ENCODE data around the gene PXMP2. TPM values are rescaled to one million over a fixed set of nuclear protein-coding genes. Genes with fewer than 3 reads are reported as not detected.

Gene PXMP2
- total and polyA plus RNA-seq, 11 donors, result 23.9 to 149 (median 39.7) TPM

DNA sequence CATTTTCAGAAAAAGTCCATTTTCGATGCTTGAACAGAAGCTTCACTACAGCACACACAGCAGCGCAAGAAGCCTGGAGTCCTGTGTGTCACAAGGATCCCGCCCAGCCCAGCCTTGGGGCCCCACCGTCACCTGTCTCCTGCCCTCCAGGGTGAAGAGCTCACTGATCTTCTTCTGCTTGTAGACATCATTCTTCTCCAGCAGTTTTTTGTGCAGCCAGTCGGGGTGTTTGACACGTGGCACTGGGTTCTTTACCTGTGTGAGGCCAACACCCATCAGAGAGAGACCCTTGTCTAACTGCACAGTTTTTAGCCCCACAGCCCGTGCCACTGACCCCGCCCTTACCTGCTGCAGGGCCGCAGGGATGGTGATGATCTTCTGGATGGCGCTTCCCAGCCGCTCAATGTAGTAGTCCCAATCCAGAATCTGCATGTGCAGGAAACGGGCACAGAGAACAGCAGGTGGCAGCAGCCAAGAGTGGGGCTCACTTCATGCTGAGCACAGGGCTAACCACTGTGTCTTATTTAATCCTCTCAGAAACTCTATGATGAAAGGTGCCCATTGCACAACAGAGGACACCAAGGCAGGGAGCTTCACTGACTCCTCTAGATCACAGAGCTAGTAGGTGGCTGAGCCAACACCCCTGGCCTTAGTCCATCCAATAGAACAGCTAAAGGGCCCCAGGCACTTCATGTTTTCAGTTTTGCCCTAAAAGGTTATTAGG lies 30.2 kb upstream of the PXMP2 start:
- DNase-seq (no peak), ATAC-seq (no peak)
- H3K27ac ChIP-seq, result no peak overlapping the region
- TF ChIP-seq, protein P1, sequence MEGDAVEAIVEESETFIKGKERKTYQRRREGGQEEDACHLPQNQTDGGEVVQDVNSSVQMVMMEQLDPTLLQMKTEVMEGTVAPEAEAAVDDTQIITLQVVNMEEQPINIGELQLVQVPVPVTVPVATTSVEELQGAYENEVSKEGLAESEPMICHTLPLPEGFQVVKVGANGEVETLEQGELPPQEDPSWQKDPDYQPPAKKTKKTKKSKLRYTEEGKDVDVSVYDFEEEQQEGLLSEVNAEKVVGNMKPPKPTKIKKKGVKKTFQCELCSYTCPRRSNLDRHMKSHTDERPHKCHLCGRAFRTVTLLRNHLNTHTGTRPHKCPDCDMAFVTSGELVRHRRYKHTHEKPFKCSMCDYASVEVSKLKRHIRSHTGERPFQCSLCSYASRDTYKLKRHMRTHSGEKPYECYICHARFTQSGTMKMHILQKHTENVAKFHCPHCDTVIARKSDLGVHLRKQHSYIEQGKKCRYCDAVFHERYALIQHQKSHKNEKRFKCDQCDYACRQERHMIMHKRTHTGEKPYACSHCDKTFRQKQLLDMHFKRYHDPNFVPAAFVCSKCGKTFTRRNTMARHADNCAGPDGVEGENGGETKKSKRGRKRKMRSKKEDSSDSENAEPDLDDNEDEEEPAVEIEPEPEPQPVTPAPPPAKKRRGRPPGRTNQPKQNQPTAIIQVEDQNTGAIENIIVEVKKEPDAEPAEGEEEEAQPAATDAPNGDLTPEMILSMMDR (IDR thresholded peaks at IDR 0.05), result no peak
- TF ChIP-seq POLR2A (IDR thresholded peaks at IDR 0.05), result no peak
- intact Hi-C loops (cut with DNase I), result no loop called here
- peaks cover 0 to 100% (median 91%) of the 10 kb centered on the region in 9 donors for H3K36me3 ChIP-seq
- no peaks in the 10 kb centered on the region for H3K4me1 ChIP-seq
- no peaks in the 10 kb centered on the region for H3K9me3 ChIP-seq
- H3K4me3 ChIP-seq, result no peak overlapping the region
- 94 to 97% (median 96%) methylated on average over 12 of the region's 12 CpGs for WGBS, 4 donors
- no peaks in the 10 kb centered on the region for H3K27me3 ChIP-seq

DNA sequence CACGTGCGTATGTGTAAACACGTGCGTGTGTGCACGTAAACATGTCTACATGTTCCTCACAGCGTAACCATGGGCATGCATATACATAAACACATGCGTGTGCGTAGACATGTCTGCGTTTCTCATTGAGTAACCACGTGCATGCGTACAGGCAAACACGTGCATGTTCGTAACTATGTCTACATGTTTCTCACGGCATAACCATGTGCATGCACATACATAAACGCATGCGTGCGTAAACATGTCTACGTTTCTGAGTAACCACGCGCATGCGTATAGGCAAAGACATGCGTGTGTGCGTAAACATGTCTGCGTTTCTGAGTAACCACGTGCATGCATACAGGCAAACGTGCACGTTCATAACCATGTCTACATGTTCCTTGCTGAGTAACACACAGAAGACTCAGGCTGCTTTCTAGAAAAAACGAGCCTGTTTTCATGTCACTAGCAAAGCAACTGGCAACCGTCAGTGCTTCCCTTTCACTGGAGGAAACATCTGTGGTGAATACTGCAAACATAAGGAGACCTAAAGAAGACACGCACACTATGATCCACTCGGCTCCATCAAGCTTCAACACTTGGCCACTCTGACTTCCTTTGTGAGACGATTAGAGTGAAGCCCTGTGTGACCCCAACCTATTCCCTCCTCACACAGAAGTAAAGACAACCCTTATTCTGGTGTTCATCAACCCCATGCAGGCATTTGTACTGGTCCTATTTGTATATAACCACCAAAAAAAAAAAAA lies 29.1 kb upstream of the PXMP2 start:
- Histone ChIP-seq H3K27ac (no peak overlapping the region), H3K27me3 (no peaks in the 10 kb centered on the region), H3K4me3 (no peak overlapping the region), H3K4me1 (no peaks in the 10 kb centered on the region), H3K9me3 (no peaks in the 10 kb centered on the region), H3K36me3 (peaks cover 0 to 100% (median 91%) of the 10 kb centered on the region in 9 donors)
- 91 to 94% (median 93%) methylated on average over 32 of the region's 32 CpGs for WGBS, 4 donors
- intact Hi-C loops (cut with DNase I), result no loop called here
- DNase-seq, result peak in 1 of 5 donors; percentile 1
- no peak for ATAC-seq
- TF ChIP-seq POLR2A (IDR thresholded peaks at IDR 0.05), result no peak

DNA sequence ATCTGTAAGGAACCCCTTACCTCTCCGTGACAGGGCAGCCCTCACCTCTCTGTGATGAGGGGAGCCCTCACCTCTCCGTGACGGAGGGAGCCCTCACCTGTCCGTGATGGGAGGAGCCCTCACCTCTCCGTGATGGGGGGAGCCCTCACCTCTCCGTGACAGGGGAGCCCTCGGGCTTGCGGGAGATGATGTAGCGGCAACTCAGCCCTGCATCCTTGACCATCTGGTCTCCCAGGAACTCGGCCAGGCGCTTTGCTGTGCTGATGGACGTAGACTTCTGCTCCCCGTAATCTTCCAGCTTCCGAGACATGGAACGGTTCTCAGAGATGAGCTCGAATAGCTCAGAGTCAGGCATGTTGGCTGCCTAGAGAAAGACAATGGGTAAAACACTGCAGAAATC lies 28.2 kb upstream of the PXMP2 start:
- DNase-seq (no peak), ATAC-seq (no peak)
- H3K4me3 ChIP-seq, result no peak overlapping the region
- H3K9me3 ChIP-seq, result no peaks in the 10 kb centered on the region
- H3K27ac ChIP-seq, result no peak overlapping the region
- intact Hi-C loops (cut with DNase I), result no loop called here
- TF ChIP-seq, protein P1 (IDR thresholded peaks at IDR 0.05), result no peak
- TF ChIP-seq POLR2A (IDR thresholded peaks at IDR 0.05), result no peak
- peaks cover 0 to 100% (median 92%) of the 10 kb centered on the region in 9 donors for H3K36me3 ChIP-seq
- H3K27me3 ChIP-seq, result no peaks in the 10 kb centered on the region
- no peaks in the 10 kb centered on the region for H3K4me1 ChIP-seq
- 90 to 96% (median 94%) methylated on average over 16 of the region's 16 CpGs for WGBS, 4 donors

DNA sequence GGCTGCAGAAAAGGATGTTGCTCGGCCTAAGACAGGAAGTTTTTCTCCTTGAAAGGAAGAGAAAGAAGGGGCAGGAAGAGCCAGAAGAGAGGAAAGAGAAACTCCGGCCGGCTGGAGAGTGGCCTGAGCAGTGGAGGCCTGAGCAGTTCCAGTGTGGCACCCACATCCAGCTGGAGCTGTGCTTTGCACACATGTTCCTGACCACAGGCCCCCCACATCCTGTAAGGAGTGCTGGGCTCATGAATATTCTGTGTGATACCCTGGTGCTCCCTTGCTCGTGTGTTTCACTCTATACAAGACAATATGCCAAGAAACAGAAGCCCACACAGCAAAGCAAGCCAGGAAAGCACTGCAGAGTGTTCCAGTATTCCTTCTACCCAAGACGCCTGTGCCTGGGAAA lies 27.3 kb upstream of the PXMP2 start:
- Histone ChIP-seq H3K36me3 (peaks cover 0 to 99% (median 91%) of the 10 kb centered on the region in 9 donors), H3K9me3 (no peaks in the 10 kb centered on the region), H3K4me1 (no peaks in the 10 kb centered on the region), H3K4me3 (no peak overlapping the region), H3K27ac (no peak overlapping the region), H3K27me3 (no peaks in the 10 kb centered on the region)
- DNase-seq, result no peak
- no peak for TF ChIP-seq POLR2A (IDR thresholded peaks at IDR 0.05)
- TF ChIP-seq, protein P1 (IDR thresholded peaks at IDR 0.05), result no peak
- intact Hi-C loops (cut with DNase I), result no loop called here
- WGBS, 4 donors, result 63 to 82% (median 70%) methylated on average over 5 of the region's 5 CpGs
- ATAC-seq, result no peak

Measured in heart left ventricle (tissue), 16 donors.